Activated CD4-positive, alpha-beta T cell treated with anti-CD3 and anti-CD28 coated beads for 1 hour (primary cell): ENCODE results near the gene PPP1R12B.
"Not testable (repeated sequence)": the region's sequence is repeated elsewhere in the genome, so short reads cannot be mapped to it uniquely, and the experiment has no call there.

Experiments
- DNase-seq: peaks from one replicate; pipeline ENCODE4 v3.0.0-alpha.2; 2020

PPP1R12B gene

DNA sequence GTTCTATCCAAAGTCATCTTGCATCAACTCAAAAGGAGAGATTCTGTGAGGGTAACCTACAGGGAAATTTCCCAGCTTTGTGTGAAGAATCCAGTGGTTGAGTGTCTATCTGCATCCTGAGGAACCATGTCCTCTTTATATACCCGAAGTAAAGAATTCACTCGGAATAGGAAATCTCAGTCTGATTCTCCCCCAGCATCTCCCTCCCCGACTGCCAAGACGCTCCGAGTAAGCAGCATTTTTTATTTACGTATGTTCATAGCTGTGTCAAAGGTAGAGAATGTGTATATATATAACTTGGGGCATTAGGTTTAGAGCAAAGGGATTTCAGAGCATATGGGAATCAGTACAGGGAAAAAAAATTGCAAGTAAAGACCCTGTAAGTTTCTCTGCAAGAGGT, 191.5 kb downstream of the PPP1R12B start:
- no peak for DNase-seq

DNA sequence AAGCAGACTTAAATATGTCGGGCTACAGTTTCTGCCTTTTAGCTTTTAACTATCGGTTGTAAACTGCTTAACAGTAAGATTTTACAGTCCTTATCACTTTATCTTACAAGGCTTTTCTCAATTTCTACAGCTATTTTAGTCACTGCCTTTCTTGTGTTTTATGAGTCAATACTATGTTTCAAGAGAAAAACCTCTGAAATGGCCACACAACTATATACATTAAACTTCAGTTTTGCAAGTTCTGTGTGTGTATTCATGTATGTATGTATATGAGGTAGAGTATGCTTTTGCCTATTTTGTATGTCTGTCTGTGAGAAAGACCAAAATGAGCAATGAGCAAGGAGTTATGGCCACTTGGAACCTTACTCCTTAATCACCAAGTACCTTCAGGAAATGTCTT, 191.9 kb downstream of the PPP1R12B start:
- DNase-seq, result no peak

DNA sequence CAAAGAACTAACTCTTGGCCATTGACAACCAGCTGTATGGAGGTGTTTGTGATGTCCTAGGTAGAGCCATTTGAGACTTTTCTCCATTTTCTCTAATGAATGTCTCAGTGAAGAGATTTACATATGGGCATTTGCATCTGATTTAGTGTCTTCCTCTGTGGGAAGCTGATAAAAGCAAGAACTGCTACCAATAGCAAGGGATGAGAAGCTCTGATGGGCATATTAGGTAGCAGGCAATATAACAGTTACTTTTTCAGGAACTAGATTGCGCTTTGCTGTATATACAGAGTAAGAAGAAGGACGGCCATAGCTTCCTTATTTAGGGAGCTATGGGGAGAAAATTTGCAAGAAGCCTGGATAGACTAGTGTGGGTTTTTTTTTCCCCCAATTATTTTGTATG, 192.4 kb downstream of the PPP1R12B start:
- DNase-seq, result not testable (repeated sequence)

DNA sequence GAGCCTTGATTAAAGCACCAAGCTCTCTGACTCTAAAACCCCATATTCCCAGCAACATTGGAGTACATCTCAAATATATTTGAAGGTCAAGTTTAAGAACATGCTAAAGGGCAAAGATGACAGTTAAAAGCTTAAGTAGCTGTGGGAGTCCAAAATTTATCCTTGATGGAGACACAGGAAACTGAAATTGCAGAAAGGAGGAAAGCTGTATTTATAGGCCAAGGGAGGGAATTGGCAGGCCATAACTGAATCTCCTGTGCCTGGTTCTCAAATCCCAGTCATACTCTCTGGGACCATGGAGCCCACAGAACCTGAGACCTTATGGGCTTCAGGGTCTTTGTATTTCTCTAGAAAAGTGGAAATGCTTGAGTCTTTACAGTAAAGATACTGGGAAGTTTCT, 193.9 kb downstream of the PPP1R12B start:
- not testable (repeated sequence) for DNase-seq

DNA sequence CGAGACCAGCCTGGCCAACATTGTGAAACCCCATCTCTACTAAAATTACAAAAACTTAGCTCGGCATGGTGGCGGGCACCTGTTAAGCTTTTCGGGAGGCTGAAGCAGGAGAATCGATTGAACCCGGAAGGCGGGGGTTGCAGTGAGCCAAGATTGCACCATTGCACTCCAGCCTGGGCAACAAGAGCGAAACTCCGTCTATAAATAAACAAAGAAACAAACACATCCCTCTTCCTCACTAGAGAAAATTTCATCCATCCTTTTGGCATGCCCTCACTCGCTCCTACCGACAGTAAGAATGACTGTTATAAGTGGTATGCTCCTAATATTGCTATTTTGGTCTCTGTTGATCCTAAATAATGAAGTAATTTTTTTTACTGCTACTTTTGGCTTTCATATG, 195.0 kb downstream of the PPP1R12B start:
- not testable (repeated sequence) for DNase-seq

DNA sequence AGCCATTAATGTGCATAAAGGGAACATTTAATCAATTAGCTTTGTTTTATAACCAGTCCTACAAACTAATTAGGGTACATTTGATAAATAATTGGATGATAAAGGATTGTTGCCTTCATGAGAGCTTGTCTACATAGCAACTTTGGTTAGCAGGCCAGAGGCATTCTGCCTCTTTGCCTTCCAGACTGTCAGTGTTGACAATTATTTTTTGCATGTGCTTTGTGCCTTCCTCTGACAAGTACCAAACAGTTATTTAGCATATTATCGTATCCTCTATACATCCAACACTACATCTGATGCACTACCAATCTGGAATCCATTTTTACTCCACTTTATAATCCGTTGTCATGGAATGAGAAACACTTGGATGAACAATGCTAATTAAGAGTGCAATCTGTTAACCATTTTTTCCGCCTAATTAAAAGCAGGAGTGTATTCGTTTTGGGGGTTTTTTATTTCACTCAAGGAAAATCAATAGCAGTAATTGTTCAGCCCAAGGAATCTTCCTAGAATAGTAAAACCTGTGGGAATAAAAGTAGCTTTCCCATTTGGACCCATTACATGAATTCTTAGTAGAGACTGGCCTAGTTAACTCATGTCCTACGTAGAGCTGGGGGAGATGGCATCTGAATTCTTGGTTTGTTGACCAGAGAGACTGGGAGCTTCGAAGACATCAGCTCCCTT, 196.4 kb downstream of the PPP1R12B start:
- DNase-seq, result not testable (repeated sequence)

DNA sequence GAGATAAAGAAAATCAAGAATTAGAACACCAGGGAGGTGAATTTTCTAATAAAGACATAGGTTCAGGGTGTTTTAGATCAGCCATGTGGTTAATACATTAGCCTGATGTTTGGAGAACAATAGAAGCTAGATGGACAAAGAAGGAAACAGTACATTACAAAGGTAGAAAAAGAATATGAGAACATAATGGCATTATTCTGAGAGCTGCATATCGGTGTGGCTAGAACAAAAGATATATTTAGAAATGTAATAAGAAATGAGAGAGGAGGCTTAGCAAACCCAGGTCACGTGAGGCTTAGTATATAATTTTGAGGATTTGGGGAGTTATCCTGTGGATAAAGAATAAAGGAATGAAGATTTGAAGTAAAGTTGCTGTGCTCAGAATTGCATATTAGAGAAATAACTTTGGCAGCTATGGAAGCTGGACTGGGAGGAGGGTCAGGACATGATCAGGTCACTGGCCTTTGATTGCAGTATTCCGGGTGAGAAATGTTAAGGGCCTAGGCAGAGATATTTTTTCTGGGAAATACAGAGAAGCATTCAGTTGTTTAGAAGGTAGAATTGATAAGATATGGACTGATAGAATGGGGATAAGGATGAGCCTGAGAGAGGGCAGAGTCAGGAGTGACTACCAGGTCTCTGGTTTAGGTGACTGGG, 197.3 kb downstream of the PPP1R12B start:
- not testable (repeated sequence) for DNase-seq

DNA sequence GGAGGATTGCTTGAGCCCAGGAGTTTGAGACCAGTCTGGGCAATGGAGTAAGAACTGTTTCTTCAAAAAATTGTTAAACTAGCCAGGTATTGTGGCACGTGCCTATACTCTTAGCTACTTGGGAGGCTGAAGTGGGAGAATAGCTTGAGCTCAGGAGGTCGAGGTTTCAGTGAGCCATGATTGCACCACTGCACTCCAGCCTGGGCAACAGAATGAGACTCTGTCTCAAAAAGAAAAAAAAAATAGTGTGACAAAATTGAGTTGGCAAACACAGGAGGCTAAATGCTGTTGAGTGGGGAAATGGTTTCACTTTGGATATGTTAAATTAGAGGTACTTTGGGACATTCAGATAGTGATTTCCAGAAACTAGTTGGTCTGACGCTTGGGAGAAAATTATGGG, 197.9 kb downstream of the PPP1R12B start:
- not testable (repeated sequence) for DNase-seq

DNA sequence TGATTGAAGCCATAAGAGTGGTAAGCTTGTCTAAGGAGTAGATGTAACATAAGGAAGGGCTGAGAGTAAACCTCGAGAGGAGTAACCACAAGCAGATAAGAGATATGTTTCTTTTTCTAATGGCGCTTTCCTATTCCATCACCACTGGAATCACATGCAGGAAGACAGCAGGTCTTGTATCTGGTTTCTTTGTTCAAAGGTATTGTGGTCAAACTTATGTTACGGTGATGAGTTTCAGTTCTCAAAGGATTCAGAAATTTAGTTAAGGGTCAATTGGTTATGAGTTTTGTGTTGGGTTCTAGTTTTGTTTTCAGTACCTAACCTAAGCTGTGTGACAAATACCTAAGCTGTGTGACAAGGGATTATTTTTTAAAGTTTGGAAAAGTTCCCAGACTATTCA, 198.3 kb downstream of the PPP1R12B start:
- DNase-seq, result not testable (repeated sequence)

DNA sequence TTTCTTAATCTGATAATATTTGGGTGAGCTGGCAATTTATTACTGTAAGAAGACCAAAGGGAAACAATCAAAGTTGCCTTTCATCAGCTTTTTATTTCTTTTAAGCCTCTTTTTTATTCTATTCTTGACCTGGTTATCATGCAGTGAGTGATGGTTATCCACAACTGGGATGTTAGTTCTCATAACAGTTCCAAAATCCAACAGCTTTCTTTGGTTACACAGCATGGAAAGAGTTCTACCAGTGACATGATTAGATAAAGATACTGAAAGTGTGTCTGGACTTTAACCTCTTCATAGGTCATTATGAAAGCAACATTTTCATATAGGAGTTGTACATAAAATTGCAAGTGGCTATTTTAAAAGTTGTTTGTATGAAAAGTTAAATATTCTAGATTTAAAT, 198.7 kb downstream of the PPP1R12B start:
- DNase-seq, result no peak

DNA sequence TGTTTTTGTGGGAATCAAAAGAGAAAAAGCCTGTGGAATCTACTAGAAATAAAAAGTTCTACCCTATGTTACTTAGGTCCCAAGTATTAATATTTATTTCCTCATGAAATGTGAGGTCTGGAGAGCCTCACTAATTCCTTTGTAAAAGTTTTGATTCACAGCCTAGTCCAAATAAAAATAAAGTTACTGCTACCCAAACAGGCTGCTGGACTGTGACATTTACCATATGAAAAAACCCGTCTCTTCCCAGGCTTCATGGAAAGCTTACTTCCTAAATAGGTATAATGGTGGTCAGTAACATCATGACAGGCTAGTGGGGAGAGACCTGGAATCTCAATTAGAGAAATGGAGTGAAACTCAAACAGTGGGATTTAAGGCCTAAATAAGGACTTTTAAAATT, 201.6 kb downstream of the PPP1R12B start:
- not testable (repeated sequence) for DNase-seq

DNA sequence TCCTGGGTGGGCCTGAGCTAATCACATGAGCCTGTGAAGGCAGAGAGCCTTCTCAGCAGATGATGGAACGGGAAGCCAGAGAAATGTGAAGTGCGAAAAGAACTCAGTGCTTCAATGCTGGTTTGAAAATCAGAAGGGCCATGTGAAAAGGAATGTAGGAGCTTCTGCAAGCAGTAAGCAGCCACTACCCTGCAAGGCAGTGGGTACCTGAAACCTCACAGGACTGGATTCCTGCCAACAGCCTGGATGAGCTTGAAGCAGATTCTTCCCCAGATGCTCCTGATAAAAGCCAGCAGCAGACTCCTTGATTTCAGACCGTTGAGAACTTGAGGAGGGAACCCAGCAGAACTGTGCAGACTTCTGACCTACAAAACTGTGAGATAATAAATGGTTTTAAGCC, 203.2 kb downstream of the PPP1R12B start:
- no peak for DNase-seq

DNA sequence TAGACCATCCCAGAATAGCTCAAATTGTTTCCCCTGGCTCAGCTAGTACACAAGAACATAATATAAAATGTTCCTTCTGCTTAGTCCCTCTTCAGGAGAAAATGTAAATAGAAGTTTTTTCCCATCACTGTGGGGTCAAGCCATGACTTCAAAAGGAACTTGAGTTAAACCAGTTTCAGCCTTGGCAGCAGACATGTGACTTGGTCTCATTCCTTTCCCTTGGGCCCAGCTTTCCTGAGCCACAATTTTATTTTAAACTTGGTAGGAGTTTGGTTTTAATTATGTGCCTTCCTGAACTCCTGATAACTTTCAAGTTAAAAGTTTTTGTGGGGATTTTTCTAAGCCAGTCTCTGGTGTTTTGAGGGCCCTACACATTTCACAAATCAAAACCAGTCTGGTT, 204.1 kb downstream of the PPP1R12B start:
- DNase-seq, result not testable (repeated sequence)

DNA sequence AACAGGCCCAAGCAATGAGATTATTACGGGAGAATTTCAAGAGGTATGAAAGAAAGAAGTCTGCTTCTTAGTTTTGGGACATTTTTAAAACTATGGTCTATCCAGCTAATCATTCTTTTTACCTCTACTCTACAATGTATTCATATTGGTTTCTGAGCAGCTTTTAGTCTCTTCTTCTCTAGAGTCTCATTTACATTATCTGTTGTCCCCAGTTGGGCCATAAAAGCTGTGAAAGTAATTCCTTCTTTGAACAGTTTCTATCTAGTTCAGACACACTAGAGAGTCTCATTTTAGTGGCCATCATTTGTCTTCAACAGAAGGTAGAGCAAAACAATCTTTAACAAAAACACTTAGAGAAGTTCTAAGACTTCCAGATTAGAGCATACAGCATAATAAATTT, 204.6 kb downstream of the PPP1R12B start:
- DNase-seq, result not testable (repeated sequence)

DNA sequence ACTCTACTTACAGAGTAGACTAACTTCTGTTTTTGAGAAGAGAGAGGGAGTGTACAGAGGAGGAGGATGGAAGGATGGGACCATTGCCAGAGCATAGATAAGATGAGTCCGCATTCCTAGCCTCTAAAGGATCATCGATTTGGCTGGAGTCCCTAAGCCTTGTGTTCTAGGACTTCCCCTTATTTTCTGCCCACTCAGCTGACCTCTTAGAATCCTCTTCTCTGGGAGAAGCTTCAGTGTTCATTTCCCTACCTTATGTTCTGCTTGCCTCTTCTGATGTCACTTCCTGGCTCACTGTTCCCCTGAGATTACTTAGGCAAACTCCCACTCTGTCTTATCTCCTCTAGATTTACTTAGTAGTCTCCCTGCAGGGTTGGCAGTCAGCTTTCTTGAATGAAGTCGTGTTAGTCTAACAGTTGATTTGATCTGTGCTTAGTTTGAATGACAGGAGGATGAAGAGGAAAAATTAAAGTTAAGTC, 205.1 kb downstream of the PPP1R12B start:
- DNase-seq, result no peak

DNA sequence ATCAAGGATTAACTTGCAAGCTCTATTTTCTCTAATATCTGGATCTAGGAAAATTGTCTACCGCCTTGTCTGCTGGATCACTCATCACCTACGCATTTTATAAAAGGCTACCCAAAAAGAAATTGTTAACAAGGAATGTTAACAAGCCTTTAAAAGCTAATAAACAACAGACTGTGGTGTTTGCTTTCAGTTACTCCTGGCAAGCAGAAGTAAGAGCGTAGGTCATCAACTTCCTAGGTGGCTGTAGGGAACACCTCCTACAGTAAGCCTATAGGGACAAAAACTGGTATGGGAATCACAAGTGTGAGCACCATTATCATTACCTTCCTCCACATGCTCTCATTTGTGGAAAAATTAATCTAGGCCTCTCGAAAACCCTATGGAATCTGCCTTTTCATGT, 206.1 kb downstream of the PPP1R12B start:
- not testable (repeated sequence) for DNase-seq

DNA sequence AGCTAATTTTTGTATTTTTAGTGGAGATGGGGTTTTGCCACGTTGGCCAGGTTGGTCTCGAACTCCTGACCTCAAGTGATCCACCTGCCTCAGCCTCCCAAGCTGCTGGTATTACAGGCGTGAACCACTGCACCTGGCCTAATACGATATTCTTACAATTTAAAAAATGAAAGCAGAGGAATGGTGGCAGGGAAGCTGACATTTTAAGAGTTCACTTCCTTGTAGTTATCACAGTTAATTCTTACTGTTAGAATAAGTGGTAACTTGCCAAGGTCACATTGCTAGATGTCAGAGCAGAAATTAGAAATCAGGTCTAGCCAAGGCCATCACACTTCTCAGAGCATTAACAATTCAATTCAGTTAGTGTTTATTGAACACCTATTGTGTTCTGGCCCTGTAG, 207.5 kb downstream of the PPP1R12B start:
- DNase-seq, result not testable (repeated sequence)

DNA sequence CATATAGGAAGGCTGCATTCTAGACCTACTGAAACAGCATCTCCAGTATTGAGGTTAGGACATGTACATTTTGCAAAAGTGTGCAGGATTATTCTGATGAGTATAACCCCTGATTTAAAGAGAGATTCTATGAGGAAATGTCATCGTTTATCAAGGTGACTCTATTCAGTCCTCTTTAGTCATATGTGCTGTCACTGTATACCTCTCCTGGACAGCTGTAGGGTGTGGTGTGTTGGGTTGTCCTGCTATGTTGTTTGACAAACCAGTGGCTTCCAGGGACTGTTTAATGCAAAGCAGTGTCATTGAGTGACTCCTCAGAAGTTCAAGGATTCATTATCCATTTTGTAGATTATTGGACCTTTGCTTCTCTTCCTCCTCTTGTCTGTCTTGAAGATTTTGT, 209.2 kb downstream of the PPP1R12B start:
- not testable (repeated sequence) for DNase-seq

DNA sequence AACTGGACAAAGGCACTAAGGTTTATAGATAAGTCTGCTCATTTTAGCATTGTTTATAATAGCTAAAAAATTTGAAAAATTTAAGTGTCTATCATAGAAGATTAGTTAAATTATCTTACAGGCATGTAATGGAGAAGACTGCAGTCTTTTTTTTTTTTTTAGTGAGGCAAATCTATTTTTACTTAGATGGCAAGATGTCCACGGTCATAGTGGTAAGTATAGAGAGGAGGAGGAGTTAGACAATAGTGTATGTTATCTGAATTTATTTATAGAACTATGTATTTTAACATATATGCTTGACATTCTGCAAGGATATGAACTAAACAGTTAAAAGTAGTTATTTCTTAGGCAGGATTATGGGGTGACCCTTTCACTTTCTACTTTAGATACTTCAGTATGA, 212.7 kb downstream of the PPP1R12B start:
- no peak for DNase-seq

DNA sequence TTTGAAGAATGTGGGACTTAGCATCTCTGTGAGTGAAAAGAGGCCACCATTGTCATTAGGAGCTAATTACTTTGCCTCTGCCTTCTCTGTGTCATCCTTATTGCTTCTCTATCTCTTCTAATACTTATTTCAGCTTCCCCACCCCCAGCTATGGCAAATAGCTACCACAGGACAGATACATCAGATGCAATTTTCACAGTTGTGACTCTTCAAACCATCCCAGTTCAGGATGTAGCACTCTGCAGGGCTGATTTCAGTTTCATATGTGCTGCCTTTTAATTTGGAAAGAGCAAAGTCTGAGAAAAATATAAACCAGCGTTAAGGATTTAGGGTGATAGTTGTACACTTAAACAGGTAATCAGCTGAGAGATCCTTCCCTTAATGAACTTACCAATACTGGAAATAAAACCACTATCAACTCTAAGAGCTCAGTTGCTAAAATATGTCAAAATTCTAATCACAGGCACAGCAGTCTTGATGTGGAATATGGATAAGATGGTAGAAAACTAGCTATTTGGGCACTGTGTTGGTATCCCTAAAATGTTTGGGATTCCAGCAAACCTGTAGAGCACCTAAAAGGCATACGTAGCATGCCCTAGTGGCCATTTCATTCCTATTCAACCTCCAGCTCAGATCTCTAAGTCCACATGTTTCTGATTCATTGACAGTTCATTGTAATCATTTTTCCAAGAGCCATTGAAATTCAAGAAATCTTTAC, 213.4 kb downstream of the PPP1R12B start:
- no peak for DNase-seq

DNA sequence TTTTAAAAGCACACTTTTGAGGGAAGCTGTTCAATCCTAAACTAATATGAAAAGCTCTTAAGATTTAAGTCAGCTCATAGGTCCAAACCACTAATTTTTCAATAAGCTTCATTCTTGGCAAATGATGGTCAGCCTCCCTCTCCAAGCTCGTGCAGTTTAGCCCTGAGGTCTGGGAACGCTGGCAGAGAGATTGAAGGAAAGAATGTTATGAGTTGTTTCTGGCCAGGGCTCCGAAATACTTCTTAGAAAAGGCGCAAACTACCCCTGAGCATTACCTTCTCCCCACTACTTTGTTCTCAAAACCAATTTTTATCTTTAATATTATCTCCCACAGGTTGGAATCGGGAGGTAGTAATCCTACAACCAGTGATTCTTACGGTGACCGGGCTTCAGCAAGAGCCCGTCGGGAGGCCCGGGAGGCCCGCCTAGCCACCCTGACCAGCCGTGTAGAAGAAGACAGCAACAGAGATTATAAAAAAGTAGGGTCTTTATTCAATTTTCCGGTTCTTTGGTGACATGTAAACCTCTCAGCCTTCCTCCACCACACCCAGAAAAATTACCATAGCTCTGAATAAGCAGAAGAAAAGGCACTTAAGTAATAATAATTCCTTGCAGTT, 214.1 kb downstream of the PPP1R12B start:
- DNase-seq, result no peak

DNA sequence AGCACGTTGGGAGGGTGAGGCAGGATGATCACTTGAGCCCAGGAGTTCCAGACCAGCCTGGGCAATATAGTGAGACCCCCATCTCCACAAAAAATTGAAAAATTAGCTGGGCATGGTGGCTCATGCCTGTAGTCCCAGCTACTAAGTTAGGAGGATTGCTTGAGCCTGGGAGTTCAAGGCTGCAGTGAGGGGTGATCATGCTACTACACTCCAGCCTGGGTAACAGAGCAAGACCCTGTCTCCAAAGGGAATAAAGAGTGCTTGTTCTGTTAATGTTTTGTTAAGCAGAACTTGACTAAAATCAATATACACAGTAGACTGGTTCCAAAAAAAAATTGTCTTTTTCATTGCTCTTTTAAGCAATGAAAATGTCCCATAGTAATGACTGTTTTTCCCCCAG, 215.3 kb downstream of the PPP1R12B start:
- no peak for DNase-seq

DNA sequence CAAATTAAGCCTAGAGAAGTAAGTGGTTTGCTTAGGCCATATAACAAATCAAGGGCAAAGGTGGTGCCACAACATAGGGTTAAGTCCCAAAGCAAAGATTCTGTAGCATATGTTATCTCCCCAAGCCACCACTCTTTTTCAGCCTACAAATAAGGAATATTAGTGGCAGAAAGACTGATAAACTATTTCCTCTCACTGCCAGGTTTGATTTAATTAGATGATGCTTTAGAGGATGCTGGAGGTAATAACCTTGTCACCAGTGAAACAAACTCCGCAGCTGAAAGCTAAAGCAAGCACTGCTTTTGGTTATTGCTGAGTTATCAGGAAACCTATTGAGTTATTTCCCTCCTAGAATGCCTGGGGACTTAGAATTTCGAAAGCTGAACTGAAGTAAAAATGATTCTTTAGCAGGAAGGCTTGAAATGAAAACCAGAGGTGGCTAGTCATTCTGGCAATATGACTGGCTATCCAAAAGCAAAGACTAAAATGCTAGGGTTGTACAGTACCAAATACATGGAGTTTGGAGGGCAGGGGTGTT, 216.5 kb downstream of the PPP1R12B start:
- DNase-seq, result no peak
